Dermis microvascular lymphatic vessel endothelial cell (primary cell): Measurements from ENCODE around the gene AHCY. TPM values are rescaled to one million over a fixed set of nuclear protein-coding genes. Genes with fewer than 3 reads are reported as not detected.
"Not testable (repeated sequence)": the region's sequence is repeated elsewhere in the genome, so short reads cannot be mapped to it uniquely, and the experiment has no call there.

Experiments
- DNase-seq, 2 donors: peaks; one replicate each; pipeline versions ENCODE4 v3.0.0 to v3.0.0-alpha.2; 2010; ENCODE audit warnings: low read depth in 2 of 2
- total RNA-seq: library from RNA; depleted of rRNA; stranded (reverse); fragments of >200 nt; gene quantifications from 2 replicates; pipeline ENCODE4 v1.2.1, GENCODE V29; 2014

AHCY gene
- 109 and 127 TPM in 2 replicates for total RNA-seq

DNA sequence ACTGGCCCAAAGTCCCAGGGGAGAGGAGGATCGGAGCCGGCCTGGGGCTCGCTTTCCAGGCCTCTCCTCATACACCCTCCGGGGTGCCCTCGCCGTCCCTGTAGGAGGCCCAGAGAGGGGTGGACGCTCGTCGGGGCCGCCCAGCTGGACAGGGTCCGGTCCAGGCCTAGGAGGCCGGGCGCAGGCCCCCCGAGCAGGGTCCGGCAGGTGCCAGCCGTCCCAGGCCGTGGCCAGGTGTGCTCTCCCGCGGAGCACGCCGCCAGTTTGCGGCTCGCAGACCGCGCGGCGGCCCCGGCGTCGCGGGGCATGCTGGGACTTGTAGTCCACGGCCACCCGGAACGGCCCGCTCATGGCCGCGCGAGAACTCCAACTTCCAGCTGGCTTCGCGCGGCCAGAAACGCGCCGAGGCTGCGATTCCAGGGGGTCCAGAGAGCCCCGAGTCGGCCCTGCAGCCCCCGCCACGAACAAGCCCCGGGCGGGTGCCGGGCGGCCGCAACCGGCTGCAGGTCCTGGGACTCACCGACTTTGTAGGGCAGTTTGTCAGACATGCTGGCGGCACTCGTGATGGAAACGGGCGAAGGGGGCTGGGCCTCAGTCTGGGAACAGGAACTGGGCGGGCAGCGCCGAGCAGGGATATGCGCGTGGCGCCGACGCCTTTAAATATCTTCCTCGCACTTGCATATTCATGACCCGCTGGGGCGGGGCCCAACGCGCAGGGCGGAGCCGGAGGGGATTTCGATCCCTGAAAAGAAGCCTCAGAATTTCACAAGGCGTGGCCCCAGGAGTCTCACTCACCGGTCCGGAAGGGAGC, at the start of gene AHCY:
AHCY (minus strand) TSS at position 633 of the 811 bp plus-strand sequence; CDS start at position 548, 85 bp downstream.
- peak; percentile 88 to 97 for DNase-seq

DNA sequence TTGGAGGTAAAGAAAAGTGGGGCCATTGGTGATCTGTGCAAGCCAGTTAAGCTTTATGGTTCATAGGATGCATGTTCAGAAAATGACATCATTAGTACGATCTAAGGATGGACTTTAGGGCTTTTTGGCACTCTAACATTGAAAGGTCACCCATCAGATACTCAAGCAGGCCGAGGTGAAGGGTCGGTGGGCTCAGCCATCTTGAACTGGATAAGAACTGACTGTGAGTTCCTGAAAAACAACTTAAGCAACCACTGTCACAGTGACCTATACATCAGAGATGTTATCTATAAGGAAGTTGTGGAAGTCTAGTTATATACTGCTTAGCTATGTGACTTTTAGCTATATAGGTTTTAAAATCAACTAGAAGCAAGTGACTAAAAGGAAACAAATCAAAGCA, 46.9 kb upstream of the AHCY start:
- DNase-seq = no peak

DNA sequence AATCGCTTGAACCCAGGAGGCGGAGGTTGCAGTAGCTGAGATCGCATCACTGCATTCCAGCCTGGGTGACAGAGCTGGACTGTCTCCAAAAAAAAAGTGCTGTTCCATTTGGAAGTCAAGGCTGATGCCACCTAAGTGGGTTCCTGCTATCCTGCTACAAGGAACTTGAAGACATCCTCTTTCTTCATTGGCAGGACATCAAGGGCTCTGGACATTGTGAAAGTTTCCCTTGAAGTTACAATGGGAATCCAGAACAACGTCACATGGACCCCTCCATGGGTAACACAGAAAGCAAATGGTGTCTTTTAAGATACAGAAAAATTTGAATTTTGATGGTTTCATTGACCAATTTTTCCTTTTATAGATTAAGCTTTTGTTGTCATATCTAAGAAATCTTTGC, 44.4 kb upstream of the AHCY start:
- DNase-seq = no peak

DNA sequence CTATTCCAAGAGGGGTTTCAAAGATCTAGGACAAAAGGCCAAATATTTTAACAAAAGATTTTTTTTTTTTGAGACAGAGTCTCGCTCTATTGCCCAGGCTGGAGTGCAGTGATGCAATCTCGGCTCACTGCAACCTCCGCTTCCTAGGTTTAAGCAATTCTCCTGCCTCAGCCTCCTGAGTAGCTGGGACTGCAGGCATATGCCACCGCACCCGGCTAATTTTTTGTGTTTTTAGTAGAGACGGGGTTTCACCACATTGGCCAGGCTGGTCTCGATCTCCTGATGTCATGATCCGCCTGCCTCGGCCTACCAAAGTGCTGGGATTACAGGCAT, 43.3 kb upstream of the AHCY start:
- DNase-seq = not testable (repeated sequence)

DNA sequence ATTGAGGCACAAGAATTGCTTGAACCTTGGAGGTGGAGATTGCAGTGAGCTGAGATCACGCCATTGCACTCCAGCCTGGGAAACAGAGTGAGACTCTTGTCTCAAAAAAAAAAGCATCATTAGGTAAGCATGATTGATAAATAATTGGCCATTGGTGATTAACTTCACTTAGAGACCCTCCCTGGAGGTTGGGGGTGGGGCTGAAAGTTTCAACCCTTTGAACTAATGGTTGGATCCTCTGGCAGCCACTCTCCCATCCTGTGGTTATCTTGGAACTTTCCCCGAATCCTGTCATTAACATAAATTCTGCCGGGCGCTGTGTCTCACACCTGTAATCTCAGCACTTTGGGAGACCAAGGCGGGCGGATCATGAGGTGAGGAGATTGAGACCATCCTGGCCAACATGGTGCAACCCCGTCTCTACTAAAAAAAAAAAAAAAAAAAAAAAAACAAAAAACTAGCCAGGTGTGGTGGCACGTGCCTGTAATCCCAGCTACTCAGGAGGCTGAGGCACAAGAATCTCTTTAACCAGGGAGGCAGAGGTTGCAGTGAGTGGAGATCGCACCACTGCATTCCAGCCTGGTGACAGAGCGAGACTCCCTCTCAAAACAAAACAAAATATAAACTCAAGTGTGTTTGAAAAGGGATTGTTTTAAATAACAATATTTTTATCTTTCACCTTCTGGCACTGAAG, 42.8 kb upstream of the AHCY start:
- not testable (repeated sequence) for DNase-seq

DNA sequence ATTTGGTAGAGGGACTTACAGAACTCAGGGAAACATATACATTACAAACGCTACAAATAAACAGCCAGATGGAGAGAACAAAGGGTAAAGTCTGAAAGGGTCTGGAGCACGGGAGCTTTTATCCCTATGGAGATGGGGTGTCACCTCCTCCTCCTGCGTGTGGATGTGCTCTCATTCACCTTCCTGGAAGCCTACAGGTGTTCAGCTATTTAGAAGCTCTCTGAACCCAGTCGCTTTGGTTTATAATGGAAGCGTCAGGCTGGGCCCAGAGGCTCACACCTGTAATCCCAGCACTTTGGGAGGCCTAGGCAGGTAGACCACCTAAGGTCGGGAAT, 42.2 kb upstream of the AHCY start:
- no peak for DNase-seq

DNA sequence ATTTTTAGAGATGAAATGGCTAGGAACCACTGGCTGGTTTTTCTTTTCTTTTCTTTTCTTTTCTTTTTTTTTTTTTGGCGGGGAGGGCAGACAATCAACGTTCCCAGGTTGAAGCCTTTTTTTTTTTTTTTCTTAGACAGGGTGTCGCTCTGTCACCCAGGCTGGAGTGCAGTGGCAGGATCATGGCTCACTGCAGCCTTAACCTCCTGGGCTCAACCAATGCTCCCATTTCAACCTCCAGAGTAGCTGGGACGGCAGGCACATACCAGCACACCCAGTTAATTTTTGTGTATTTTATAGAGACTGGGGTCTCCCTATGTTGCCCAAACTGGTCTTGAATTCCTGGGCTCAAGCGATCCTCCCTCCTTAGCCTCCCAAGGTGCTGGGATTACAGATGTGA, 41.1 kb upstream of the AHCY start:
- DNase-seq = no peak

DNA sequence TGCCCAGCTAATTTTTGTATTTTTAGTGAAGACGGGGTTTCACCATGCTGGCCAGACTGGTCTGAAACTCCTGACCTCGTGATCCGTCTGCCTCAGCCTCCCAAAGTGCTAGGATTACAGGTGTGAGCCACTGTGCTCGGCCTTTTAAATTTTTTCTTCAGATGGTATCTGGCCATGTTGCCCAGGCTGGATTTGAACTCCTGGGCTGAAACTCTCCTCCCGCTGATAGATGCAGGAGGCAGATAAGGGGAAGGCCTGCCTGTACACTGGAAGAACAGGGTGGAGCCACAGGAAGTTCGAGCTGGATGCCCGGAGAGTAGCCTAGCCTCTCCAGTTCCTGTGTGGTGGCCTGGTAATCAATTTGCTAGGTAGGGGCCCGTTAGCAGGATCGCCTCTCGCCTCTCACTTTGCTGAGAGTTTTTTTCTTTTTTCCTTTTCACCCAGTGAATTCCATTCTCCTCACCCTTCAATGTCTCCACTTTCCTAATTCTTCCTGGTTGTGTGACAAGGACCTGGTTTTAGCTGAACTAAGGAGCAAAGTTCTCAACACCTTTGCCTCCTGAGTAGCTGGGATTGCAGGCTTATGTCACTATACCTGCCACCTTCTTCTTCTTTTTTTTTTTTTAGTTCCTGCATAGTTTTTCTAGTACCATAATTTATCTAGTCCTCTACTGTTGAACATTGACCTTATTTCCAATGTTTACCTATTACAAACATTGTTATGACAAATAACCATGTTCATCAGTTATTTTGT, 40.5 kb upstream of the AHCY start:
- no peak for DNase-seq

DNA sequence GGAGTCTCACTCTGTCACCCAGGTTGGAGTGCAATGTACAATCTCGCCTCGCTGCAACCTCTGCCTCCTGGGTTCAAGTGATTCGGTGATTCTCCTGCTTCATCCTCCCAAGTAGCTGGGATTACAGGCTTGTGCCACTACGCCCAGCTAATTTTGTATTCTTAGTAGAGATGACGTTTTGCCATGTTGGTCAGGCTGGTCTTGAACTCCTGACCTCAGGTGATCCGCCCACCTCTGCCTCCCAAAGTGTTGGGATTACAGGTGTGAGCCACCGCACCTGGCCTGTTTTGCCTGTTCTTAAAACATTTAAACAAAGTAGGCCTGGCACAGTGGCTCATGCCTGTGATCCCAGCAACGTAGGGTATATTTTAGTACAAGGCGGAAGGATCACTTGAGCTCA, 38.0 kb upstream of the AHCY start:
- DNase-seq = not testable (repeated sequence)

DNA sequence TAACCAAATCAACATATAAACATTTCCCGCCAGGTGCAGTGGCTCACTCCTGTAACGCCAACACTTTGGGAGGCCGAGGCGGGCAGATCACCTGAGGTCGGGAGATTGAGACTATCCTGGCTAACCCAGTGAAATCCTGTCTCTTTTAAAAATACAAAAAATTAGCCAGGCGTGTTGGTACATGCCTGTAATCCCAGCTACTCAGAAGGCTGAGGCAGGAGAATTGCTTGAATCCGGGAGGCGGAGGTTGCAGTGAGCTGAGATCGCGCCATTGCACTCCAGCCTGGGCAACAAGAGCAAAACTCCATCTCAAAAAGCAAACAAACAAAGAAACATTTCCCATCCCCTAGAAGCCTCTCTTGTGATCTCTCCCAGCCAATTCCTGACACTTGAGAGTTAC, 37.6 kb upstream of the AHCY start:
- DNase-seq = not testable (repeated sequence)

DNA sequence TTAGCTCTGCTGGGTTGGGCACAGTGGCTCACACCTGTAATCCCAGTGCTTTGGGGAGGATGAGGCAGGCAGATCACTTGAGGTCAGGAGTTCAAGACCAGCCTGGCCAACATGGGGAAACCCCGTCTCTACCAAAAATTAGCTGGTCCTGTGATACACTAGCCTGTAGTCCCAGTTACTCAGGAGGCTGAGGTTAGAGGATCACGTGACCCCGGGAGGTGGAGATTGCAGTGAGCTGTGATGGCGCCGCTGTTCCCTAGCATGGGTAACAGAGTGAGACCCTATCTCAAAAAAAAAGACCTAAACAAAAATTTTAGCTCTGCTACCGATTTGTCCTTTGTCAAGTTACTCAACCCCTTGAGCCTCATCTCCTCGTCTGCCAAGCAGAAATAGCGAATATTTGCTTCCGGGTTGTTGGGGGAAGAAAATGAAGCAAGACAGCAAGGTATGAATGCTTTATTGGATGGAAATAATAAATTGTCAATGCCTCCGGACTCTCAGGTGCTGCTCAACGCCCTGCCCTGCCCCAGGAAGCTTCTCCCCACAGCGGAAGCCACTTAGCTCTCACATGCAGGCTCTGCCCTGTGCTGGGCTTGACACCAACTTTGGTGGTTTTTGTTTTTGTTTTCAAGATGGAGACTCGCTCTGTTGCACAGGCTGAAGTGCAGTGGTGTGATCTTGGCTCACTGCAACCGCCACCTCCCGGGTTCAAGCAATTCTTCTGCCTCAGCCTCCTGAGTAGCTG, 35.0 kb upstream of the AHCY start:
- DNase-seq = no peak

DNA sequence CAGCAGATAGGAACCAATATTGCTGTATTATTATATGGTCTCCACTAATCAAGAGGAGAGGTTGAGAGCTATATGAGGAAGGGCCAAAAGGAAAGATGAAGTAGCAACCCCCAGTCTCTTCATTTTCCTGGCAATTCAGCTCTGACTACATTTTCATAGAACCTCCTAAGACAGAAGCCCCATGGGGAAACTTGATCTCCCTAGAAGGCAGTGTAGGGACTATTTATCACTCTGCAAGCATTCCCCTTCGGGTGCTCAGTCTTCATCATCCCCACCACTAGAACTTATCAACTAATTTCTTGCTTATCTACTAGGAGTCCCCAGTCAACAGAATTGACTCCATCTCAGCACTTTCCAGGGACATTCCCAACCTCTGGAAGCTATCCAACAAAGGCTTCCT, 34.4 kb upstream of the AHCY start:
- no peak for DNase-seq

DNA sequence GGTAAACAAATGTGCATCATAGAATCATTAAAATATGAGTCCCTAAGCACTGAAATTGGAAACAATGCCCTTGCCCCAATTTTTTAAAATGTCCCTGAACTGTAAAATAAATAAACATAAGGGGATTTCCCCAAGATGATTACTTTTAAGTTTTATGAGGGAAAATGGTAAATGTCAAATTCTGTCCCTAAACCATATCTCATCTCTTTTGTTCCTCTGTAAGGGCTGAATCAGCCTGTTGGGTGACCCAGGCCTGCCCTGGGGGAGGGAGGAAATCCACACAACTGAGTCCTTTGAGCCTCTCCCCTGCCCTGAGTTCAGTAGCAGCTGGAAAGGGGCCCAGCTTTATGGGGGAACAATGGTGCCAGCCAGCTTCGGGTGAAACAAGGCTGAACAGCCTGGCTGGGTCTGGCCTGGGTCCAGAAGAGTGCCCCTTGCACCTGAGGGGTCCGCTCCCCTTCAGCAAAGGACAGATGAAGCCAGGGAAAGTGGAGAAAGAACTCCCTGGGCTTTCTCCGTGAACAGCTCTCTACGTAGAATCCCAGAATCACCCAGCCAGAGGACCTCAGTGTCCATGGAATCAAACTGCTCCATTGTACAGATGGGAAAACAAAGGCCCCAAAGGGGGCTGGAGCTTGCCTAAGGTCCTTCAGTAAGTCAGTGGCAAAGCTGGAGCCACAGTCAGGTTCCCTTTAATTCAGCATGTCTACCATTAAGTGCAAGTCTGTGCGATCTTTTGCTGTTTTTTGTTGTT, 31.7 kb upstream of the AHCY start:
- DNase-seq = peak in 1 of 2 donors; percentile 39

DNA sequence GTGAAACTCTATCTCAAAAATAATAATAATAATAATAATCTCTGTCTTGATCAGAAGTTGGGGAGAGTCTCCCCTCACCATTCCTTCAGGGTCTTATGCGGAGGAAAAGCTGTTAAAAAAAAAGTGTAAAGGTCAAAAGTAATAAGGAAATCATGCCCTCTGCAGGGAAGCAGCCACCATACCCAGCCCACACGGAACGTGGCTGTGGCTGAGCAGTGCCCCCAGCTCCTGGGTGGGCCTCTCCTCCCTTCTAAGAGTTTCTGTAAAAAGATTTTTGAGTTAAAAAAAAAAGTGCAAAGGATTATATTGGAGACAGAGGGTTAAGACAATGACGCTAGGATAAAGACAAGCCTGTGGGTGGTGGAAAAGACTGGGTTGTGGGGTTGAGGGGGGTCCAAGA, 30.6 kb upstream of the AHCY start:
- DNase-seq = no peak

DNA sequence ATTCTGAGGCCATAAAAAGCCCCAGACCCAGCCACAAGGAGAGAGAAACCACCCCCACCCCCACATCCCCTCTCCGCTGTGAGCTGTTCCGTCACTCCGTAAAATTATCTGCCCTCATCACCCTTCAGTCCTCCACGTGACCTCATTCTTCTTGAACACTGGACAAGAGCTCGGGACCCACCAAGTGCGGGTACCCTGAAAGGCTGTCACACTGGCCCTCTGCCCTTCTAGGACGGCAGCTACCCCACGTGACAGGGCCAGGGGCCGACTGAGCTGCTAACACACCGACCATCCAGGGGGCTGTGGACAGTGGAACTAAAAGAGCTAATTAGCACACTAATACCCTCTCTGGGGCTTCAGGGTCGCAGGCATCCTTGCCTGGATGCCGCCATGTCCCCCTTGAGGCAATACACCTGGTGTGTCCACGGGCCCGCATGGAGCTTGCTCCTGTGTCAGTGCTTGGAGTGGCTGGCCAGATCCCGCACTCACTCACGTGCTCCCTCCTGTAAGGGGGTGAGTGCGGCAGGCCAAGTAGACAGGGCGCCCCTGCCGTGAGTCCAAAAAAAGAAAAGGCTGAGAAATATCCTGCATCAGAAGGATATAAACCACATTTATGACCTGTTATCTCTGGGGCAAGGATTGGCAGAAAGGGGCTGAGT, 29.2 kb upstream of the AHCY start:
- DNase-seq = no peak

DNA sequence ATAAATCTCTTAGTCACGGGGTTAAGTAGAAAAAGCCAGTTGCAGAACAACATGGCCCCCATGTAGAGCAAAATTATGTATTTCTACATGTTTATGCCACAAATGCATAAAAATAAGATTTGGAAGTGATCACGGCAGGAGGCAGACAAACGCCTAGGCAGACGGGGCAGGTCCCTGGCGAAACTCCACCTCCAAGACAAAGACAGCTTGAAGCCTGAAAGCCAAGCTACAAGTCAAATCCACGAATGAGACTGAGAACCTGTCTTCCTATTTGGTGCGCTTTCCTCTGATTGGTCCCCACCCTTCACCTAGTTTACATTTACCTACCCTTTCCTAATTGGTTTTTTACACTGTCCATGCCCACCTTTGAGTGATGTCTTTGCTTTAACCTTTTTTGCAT, 28.7 kb upstream of the AHCY start:
- DNase-seq = no peak

DNA sequence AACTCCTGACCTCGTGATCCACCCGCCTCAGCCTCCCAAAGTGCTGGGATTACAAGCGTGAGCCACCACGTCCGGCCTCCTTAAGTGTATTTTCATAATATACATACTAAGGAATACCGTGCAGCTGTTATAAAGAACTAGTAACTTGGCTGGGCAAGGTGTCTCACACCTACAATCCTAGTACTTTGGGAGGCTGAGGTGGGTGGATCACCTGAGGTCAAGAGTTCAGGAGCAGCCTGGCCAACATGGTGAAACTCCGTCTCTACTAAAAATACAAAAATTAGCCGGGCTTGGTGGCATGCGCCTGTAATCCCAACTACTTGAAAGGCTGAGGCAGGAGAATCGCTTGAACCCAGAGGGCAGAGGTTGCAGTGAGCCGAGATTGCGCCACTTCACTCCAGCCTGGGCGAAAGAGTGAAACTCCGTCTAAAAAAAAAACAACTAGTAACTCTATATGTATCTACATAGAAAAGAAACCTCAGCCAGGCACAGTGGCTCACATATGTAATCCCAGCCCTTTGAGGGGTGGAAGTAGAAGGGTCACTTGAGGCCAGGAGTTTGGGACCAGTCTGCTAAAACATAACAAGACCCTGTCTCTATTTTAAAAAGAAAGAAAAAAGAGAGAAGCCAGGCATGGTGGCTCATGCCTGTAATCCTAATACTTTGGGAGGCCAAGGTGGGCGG, 27.8 kb upstream of the AHCY start:
- not testable (repeated sequence) for DNase-seq

DNA sequence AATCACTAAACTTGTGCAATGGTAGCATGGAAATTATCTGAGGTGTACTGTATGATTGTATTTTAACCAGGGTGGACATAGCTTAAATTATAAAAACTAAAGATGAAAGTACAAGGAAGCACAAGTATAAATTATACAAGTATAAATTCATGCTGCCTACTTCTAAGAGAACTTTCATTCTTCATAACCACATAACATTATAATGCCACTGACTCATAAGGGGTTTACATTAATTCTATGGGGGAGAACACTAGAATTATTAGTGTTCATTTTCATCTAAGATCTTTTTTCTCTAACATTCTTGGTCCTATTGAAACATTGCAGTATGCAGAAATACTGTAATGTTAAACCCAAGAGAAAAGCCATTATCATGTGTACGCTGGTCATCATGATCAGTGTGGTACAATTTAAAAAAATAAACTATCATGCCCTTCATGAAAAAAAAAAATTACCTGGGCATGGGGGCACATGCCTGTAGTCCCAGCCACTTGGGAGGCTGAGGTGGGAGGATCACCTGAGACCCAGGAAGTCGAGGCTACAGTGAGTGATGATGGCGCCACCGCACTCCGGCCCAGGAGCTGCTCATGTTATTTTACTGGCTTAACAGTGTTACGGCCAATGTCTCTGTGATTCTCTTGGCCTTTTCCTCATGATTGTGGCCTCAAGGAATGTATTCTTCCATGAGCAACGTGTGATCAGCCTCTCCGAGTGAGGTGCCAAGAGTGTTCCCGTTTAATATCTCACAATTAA, 25.9 kb upstream of the AHCY start:
- DNase-seq = no peak

DNA sequence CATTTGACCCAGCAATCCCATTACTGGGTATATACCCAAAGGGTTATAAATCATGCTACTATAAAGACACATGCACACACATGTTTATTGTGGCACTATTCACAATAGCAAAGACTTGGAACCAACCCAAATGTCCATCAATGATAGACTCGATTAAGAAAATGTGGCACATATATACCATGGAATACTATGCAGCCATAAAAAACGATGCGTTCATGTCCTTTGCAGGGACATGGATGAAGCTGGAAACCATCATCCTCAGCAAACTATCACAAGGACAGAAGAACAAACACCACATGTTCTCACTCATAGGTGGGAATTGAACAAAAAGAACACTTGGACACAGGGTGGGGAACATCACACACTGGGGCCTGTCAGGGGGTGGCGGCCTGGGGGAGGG, 25.1 kb upstream of the AHCY start:
- DNase-seq = not testable (repeated sequence)
